NCI-H2227 (cell line): ENCODE measurements around the gene TARS2.
A peak's percentile ranks its signal among the peaks of the same experiment; 100 is the strongest.

Experiments used
- DNase-seq: peaks from one replicate; lab custom pipeline; 2025; ENCODE audit not compliant: unreplicated experiment; lab: John Stamatoyannopoulos, UW

The TARS2 gene

DNA sequence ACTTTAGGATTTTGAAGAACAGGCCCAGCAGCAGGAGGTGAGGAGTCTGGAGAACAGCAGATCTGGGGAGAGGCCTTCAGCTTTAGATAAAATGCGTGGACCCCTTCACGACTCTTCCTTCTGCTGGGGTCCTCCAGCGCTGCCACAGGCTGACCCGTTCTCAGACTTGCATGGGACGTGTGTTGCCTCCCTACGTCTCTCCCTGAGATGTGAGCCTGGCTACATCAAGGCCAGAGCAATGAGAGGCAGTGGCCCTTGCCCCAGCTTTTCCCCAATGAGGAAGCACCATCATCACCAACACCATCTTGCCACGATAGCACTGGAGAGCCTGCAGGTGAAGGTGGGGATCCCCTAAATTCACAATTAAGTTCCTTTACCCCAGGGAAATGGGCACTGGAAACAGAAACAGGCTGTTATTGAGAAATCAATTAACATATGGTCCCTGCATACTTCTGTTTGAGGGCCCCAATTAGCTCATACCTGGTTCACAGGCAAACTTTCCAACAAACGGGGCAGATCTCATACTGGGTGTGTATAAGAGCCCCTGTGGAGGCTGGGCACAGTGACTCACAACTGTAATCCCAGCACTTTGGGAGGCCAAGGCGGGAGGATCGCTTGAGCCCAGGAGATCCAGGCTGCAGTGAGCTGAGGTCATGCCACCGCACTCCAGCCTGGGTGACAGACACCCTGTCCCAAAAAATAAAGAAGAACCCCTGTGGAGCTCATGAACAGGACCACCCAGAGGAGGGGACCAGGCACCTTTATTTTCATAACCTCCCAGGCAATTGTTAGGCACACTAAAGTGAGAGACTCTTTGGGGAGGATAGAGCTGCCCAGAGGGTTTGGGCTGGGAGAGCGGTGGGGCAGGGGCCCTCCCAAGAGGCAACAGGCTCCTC lies 49.9 kb downstream of the TARS2 start:
- no peak for DNase-seq

DNA sequence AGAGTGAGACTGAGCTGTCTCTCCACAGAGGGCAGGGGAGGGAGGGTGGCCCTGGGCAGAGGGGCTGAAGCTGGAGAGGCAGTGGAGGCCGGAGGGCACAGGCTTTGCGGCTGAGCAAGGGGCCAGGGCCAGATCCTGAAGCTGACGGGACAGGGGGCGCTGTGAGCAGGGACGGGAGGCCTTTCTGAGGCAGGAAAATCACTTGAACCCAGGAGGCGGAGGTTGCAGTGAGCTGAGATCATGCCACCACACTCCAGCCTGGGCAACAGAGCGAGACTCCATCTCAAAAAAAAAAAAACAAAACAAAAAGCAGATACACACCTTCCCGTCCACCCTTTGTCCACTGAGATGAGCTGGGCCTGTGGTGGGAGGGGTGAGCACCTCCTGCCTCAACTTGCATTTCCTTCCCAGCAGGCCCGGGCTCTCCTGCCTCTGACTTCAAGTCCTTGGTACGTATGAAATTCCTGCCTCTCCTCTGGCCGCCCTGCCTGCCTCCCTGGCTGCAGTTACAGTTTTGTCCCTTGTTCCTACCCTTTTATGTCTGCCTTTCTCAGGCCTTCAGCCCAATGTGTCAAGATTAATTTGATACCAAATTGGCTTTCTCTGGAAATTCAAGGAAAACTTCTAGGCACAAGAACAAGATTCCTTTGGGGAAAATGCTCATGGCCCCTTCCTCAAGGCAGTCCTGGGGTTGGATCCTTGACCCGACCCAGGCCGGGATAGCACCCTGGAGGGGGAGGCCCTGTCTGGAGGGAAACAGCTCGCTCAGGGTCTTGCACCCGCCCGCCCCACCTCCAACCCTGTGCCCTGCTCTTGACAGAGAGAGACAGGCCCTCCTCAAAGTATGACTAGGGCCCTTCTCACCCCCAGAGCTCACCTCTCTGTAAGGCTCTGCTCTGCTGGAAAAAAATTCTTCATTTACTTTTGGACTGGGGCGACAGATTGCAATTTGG lies 50.8 kb downstream of the TARS2 start:
- no peak for DNase-seq

DNA sequence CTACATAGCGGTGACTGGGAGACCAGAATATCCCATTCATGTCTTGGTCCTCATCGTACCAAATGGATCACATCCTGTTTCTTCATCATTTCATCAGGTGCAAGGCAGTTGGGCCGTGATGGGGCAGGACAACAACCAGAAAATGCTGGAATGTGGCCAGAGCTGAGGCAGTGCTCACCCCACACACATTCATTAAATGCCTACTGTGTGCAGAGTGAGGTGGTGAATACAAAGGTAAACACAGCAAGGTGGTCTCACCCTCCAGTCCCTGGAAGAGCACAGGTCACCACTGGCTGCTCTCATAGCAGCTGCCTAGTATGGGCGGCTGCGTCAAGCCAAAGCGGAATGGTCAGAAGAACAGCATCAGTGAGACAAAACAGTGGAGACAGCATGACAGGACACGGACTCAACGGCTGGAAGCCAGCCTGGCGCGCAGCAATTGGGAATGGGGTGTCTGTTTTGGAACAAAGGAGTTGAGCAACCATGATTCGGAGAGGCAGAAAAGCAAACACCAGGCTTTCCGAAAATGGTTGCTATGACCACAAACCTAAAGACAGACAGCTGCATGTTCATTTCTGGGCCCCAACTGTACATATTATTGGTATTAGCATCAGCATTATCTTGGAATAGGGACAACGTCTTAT lies 56.4 kb downstream of the TARS2 start:
- DNase-seq: no peak

DNA sequence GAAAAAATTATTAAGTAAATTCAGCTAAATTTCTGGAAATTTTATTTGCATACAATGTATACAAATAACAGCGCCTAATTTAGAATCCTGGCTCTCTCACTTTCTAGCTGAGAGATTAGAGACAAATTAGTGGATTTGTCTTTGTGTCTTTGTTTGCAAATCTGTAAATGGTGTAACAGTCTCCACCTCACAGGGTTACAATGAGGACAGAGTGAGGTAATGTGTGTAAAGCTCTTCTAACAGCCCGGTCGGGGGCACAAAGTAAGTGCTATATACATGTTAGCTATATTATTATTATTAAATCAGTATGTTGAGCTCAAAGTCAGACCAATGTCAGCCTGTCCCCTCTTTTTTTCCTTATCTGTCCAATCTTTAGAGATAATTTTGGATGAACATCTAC lies 57.0 kb downstream of the TARS2 start:
- DNase-seq: no peak

DNA sequence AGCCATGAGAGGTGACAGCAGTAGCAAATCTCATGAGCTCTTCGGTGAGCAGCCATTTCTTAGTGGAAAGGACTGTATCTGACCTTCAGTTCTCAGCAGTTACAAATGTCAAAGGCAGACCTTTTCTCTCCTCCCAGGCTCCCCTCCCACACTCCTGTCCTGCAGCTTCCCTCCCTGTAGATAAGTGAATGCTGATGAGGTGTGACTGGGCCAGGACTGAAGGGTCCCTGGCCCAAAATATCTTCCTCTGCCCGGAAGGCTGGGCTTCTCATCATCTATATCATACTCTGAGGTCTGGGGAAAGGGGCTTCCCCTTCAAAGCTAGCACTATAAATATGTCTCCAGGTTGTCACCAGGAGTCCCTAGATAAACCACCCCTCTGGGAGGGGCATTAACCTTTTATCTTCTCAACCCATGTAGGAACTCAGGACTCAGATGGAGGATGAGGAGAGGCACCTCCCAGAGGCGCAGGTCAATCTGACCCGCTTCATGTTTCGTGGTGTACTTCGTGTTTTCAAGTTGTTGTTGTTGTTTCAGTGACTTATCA lies 58.3 kb downstream of the TARS2 start:
- DNase-seq: no peak

DNA sequence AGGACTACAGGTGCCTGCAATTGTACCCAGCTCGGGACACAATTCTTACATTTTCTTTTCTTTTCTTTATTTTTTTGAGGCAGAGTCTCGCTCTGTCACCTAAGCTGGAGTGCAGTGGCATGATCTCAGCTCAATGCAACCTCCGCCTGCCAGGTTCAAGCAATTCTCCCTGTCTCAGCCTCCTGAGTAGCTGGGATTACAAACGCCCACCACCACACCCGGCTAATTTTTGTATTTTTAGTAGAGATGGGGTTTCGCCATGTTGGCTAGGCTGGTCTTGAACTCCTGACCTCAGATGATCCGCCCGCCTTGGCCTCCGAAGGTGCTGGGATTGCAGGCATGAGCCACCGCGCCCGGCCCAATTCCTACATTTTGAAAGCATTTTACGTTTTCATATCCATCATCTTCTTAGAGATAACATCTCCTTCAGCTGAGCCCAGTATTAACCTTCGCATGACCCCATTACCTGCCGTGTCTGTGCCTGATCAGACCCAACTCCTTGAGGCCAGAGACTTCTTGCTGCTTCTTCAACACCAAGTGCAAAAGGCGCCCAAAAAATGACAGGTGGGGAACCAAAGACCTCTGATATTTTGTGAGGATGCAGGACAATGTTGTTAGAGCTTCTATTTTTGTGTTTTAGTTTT lies 59.2 kb downstream of the TARS2 start:
- no peak for DNase-seq

DNA sequence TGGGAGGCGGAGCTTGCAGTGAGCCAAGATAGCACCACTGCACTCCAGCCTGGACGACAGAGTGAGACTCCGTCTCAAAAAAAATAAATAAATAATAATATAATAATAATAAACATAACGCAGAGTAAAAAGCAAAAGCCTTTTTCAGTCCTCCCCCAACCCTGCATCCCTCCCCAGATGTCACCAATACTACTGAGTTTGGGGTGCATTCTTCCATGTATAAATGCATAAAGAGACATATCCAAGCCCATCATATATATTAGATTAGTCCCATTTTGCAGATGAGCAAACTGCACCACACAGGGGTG lies 61.1 kb downstream of the TARS2 start:
- no peak for DNase-seq

DNA sequence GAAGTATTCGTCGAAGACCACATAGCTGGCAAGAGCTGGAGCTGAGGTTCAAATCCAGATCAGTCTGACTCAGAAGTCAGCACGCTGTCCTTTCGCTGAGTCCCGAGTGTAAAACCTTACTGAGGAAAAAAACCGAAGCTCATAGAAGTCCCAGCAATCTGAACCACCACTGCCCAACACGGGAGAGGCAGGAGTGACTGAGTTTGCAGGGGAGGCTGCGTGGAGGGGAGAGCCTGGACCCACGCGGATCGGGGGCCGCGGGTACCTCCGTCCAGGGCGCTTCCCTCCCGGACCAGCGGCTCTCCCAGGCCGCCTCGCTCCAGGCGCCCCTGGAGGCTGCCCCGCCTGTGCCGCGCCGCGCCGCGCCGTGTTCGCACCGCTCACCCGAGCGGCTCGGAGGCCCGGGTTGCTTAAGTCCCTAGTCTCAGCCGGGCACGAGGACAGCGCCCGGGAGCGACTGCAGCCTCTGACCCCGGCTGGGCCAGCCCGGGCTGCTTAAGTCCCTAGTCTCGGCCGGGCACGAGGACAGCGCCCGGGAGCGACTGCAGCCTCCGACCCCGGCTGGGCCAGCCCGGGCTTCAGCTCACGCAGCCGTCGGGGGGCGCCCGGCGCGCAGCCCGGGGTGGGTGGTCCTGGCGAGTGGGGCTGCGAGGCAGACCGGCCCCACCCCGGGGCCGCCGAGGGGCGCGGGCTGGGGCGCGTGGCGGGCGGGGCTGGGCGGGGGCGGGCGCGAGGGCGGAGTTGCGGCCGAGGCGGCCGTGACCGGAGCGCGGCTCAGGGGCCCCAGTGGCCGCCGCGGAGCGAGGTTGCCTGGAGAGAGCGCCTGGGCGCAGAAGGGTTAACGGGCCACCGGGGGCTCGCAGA lies 61.6 kb downstream of the TARS2 start, which contains the start of gene ADAMTSL4:
ADAMTSL4 (plus strand) TSS at position 777 of the 864 bp plus-strand sequence. CDS start 2,881 bp downstream, outside the sequence.
- DNase-seq: peak; percentile 58

DNA sequence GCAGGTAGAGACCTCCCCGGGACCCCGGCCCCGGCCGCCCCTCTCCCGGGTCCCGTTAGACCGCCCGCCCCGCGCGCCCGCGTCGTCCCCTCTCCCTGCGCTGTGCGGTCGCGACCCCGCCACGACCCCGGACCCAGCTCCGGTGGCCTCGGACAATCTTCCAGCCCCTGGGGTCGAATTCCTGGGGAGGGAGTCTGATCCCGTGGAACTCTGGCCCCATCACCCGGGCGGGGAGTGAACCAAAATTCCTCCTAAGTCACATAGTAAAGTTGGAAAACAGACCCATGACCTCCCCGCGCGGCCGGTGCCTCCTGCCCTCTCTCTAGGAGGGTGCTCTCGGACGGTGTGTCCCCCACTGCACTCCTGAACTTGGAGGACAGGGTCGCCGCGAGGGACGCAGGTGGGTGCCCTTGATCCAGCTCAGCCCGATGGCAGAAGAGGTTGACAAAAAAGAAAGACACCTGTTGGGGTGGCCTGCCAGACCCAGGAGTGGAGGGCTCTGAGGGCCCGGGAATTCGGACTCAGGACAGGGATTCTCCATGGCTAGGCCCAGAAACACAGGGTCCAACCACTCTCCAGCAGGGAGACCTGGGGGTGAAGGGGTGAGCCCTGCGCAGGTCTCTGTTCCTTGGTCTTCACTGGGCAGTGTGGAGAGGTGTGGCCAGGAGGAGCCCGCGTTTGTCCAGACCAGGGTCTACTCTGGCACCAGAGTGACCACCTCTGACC lies 62.4 kb downstream of the TARS2 start:
- no peak for DNase-seq

DNA sequence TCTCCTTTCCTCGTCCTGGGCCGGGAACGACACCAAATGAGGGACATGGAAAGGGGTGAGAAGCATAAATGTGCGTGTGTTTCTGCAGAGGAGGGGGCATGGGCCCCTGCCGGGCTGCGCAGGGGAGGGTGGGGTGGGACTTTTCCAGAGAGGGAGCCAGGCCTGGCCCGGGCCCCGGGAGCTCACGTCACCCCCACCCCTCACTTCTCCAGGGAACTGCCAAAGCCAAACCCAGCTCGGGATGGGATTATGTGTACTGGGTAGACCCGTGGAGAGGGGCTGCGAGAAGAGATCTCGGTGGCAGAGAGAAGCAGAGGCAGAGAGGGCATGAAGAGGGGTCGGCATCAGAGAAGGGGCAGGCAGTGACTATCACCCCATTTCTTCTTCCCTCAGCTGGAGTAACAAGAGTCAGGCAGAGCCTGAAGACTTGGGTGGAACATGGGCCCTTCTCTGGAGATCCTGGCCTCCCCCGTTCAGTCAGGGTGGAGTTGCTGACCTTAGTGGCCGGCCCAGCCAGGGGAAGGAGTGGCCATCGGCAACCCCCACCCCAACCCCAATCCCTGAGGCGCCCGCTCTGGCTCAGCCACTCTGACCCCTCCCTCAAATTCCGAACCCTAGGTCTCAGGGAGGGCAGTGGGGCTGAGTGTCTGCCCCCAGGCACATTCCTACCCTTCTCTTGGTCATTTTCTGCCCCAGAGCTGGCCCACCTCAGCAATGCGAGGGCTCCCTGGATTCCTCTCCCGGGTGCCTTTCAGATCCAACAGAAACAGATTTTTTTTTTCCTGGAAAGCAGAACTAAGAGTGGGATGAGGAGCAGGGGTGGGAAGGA lies 63.2 kb downstream of the TARS2 start:
- DNase-seq: no peak

DNA sequence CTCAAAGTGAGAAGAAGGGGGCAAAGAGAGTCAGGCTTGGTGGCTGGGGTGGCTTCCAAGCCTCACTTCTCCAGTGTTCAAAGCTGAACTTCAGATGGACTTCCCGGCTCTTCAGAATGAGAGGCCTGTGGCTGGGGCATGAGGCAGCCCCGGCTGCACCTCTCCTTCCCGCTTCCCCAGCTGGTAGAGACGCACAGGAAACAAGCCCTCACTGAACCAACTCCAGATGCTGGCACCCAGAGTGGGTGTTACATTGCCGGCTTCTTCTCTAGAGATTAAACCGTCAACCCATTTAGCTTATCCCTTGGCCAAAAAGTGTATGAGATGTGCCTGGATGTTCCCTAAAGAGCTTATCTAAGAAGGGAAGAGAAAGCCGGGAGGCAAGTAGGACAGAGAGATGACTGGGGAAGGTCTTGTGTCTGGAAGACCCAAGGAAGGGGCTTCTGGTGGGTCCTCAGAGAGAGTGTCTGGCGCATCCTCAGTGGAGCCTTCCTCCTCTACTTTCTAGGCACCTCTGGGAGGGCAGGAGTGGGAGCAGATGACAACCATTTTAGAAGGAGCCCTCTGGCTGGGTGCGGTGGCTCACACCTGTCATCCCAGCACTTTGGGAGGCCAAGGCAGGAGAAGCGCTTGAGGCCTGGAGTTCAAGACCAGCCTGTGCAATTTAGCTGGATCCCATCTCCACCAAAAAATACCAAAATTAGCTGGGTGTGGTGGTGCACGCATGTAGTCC lies 64.0 kb downstream of the TARS2 start:
- no peak for DNase-seq

DNA sequence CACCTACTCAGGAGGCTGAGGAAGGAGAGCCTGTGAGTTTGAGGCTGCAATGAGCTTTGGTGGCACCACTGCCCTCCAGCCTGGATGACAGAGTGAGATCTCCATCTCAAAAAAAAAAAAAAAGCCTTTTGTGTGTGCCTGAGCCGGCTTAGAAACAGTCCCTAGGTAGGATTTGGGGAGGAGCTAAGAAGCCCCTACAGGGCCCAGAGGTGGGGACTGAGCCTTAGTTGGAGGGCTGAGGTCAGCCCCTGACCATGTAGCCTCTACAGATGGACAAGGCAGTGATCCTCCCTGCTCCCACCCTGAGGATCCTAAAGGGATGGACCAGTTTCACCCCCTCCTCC lies 64.5 kb downstream of the TARS2 start:
- DNase-seq: no peak

DNA sequence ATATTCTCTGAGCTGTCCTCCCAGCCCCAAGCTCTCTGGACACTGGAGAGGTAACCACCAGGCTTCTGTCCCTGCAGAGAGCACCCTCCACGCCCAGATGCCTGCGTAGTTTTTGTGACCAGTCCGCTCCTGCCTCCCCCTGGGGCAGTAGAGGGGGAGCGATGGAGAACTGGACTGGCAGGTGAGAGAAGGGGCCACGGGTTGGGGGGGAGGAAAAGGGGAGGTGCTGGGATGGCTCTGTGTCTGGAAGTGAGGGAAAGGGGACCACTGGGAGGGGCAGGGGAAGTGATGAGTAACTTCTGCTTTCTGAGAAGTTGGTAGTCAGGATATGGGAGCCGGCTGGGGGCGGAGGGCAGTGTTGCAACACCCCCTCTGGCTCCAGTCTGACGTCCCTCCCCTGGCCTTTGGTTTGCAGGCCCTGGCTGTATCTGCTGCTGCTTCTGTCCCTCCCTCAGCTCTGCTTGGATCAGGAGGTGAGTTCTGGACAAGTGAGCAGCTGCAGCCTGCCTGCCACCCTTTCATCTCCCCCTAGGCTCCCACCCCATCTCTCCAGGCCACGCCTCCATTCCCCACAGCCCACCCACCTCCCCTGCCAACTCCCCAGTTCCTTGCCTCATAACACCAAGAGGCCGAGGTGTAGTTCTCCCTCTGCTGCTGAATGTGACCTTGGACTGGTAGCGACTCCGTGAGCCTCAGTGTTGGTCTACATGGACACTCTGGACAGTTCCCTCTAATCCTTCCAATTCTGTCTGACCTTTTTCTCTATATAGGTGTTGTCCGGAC lies 65.1 kb downstream of the TARS2 start:
- DNase-seq: no peak

DNA sequence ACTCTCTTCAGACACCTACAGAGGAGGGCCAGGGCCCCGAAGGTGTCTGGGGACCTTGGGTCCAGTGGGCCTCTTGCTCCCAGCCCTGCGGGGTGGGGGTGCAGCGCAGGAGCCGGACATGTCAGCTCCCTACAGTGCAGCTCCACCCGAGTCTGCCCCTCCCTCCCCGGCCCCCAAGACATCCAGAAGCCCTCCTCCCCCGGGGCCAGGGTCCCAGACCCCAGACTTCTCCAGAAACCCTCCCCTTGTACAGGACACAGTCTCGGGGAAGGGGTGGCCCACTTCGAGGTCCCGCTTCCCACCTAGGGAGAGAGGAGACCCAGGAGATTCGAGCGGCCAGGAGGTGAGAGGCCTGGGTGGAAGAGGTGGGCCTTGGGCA lies 65.7 kb downstream of the TARS2 start:
- no peak for DNase-seq

DNA sequence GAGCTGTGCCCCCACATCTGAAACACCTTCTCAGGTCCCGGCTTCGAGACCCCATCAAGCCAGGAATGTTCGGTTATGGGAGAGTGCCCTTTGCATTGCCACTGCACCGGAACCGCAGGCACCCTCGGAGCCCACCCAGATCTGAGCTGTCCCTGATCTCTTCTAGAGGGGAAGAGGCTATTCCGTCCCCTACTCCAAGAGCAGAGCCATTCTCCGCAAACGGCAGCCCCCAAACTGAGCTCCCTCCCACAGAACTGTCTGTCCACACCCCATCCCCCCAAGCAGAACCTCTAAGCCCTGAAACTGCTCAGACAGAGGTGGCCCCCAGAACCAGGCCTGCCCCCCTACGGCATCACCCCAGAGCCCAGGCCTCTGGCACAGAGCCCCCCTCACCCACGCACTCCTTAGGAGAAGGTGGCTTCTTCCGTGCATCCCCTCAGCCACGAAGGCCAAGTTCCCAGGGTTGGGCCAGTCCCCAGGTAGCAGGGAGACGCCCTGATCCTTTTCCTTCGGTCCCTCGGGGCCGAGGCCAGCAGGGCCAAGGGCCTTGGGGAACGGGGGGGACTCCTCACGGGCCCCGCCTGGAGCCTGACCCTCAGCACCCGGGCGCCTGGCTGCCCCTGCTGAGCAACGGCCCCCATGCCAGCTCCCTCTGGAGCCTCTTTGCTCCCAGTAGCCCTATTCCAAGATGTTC lies 66.3 kb downstream of the TARS2 start:
- DNase-seq: no peak

DNA sequence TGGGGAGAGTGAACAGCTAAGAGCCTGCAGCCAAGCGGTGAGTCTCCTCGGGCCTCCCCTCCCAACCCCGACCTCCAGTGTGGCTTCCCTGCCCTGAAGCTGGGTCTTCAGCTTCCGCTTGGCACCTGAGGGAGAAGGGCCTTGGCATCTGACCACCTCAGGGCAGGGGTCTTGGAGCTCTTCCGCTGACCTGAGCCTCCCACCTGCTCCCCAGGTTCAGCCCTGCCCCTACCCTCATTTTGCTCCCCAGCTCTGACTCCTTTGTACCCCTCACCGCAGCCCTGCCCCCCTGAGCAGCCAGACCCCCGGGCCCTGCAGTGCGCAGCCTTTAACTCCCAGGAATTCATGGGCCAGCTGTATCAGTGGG lies 66.8 kb downstream of the TARS2 start:
- no peak for DNase-seq
